Cardiac fibroblast (primary cell): ENCODE results near the gene CDRT4.

Experiments used
- DNase-seq, 2 donors: peaks; one replicate each; pipeline versions ENCODE4 v3.0.0 to v3.0.0-alpha.2; 2010; ENCODE audit warnings: low read depth in 2 of 2
- H3K4me3 ChIP-seq, 2 donors: replicated peaks in 1 of 2; 1 replicate in 1 of 2; 2 replicates in 1 of 2; pipeline ENCODE4 v1.5.1; 2011; ENCODE audit warnings: low read depth in 2 of 2, low read length in 2 of 2, mild to moderate bottlenecking in 2 of 2, moderate library complexity in 1 of 2
- CTCF ChIP-seq: IDR thresholded peaks from one replicate; pipeline ENCODE4 v1.5.1; 2011; ENCODE audit warnings: low read depth, mild to moderate bottlenecking, low read length, inconsistent platforms

The CDRT4 gene

GRCh38 chr17:15464231-15464985, 3.0 kb downstream of the CDRT4 start:
- TF ChIP-seq CTCF = no peak
- no peak overlapping the region for H3K4me3 ChIP-seq
- DNase-seq = no peak

- TF ChIP-seq CTCF = no peak
- DNase-seq = peak; percentile 40 to 82
Measured at GRCh38 chr17:15462976-15463772, 4.2 kb downstream of the CDRT4 start.

DNA sequence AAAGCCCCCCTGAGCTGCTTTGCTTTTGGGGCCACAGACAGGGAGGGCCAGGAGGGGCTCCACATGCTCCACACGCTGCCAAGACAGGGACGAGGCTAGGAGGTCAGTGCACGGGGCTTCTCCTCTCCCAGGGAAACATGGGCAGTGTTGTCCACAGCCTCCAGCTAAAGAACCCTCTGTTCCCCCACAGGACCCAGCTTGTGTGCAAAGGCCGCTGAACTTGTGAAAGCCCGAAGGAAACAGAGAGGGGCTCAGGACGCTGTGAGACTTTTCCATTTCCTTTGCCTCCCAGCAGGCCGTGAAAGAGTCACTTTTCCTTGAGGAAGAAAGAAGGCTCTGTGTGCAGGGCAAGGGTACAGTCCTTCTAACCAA, 9.7 kb downstream of the CDRT4 start:
- no peak for TF ChIP-seq CTCF
- no peak overlapping the region for H3K4me3 ChIP-seq
- no peak for DNase-seq

More at GRCh38 chr17:15462976-15463772, 4.2 kb downstream of the CDRT4 start:
- H3K4me3 ChIP-seq = no peak overlapping the region

- DNase-seq = peak; percentile 66 to 90
- TF ChIP-seq CTCF = peak; percentile 45
- H3K4me3 ChIP-seq = no peak overlapping the region
Measured at GRCh38 chr17:15456972-15457722, 10.3 kb downstream of the CDRT4 start.

DNA sequence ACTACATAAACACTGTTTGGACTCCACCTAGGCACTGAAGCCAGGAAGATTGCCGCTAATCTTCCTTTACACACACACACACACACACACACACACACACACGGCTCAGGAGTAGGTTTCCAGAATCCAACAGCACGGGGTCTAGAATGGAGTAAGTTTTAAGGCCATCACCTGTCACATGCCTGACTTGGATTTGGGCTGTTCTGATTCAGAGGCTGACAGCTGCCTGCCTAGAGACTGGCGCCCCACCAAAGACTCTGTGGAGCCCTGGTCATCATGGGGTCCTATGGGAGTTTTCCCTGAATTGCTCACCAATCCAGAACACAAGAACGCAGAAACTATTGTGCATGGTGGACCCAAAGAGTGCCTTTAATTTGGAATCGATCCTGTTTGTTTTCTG, 10.9 kb downstream of the CDRT4 start:
- no peak for DNase-seq
- TF ChIP-seq CTCF = no peak
- no peak overlapping the region for H3K4me3 ChIP-seq

GRCh38 chr17:15454346-15454745, 13.1 kb downstream of the CDRT4 start:
- no peak for DNase-seq
- H3K4me3 ChIP-seq = no peak overlapping the region
- TF ChIP-seq CTCF = no peak
